Thyroid gland (tissue), 4 donors: ENCODE data around the gene SIGLEC6. TPM values are rescaled to one million over a fixed set of nuclear protein-coding genes. Genes with fewer than 3 reads are reported as not detected.

Experiments used
- DNase-seq, 2 donors: peaks; one replicate each; pipeline ENCODE4 v3.0.0-alpha.2; 2019
- H3K27ac ChIP-seq, 3 donors: fragments of 200-600 bp; sonication (generic); 1 replicate in 2 of 3; 2 replicates in 1 of 3; pipeline ENCODE4 v1.5.1; 2016 to 2019; ENCODE audit warnings: mild to moderate bottlenecking in 1 of 3, moderate library complexity in 1 of 3
- H3K27me3 ChIP-seq: fragments of 200-600 bp; sonication (generic); one replicate; pipeline ENCODE4 v1.5.1; 2019
- H3K36me3 ChIP-seq, 2 donors: fragments of 200-600 bp; sonication (generic); one replicate each; pipeline ENCODE4 v1.5.1; 2016 to 2019
- H3K4me1 ChIP-seq, 2 donors: fragments of 200-600 bp; sonication (generic); one replicate each; pipeline ENCODE4 v1.5.1; 2017 to 2019
- H3K4me3 ChIP-seq, 3 donors: fragments of 200-600 bp; sonication (generic); replicated peaks in 1 of 3; 1 replicate in 2 of 3; 2 replicates in 1 of 3; pipeline ENCODE4 v1.5.1; 2016; ENCODE audit warnings: mild to moderate bottlenecking in 1 of 3
- H3K9me3 ChIP-seq: fragments of 200-600 bp; sonication (generic); one replicate; pipeline ENCODE4 v1.5.1; 2017
- POLR2A ChIP-seq, 2 donors: fragments of 450-650 bp; IDR thresholded peaks; one replicate each; pipeline ENCODE4 v1.6.1; 2017; ENCODE audit warnings: antibody characterized with exemption in 2 of 2, mild to moderate bottlenecking in 2 of 2, moderate library complexity in 1 of 2
- WGBS, 2 donors: methylation state at CpG; one replicate each; pipeline ENCODE4 v1.1.5; 2017; 5-methylcytosine and 5-hydroxymethylcytosine counted together
- intact Hi-C: fragments of 100-400 bp; cut with DNase I; formaldehyde crosslinking; loops from one replicate; pipeline ENCODE4 v1.15.1; 2023
- total RNA-seq, 4 donors: library from RNA; depleted of rRNA; stranded (reverse); fragments of >200 nt; gene quantifications; one replicate each; pipeline ENCODE4 v1.2.3, GENCODE V29; 2016
- TF ChIP-seq, protein P1 (sequence below), 6 experiments: fragments of 200-600 bp in 3 of 6; fragments of 450-650 bp in 3 of 6; sonication (generic) in 3 of 6; IDR thresholded peaks; one replicate each; pipeline ENCODE4 v1.5.1; 2016 to 2019; ENCODE audit warnings: antibody characterized with exemption in 6 of 6, mild to moderate bottlenecking in 2 of 6, inconsistent platforms in 1 of 6, moderate library complexity in 1 of 6

SIGLEC6 gene
- total RNA-seq, 4 donors from 2014 or later = not detected

DNA sequence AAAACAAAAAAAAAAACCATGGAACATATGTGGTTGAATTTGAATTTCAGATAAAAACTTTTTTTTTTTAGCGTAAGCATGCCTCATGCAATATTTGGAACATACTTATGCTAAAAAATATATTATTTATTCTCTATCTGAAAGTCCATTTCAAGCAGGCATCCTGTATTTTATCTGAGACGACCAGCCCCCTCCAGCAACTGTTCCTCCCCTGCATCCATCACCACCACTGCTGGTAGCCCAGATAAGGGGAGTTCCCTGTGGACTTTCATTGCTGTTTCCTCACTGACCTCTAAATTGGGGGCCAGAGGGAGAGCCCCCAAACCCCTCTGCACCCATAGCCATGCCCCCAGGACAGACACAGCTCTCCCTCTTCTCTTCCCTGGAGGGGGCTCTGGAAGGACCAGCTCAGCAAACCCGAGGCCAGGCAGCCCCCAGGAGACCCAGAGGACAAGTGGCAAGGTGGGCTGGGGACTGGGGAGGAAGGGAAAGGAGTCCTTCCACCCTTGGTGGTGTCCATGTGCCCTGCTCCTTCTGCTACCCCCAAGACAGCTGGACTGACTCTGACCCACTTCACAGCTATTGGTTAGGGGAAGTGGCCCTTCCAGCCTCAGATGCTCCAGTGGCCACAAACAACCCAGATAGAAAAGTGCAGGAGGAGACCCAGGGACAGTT lies 23.3 kb downstream of the SIGLEC6 start:
- Histone ChIP-seq H3K4me3 (no peak overlapping the region), H3K4me1 (no peaks in the 10 kb centered on the region), H3K36me3 (no peaks in the 10 kb centered on the region), H3K27me3 (no peaks in the 10 kb centered on the region), H3K9me3 (no peaks in the 10 kb centered on the region), H3K27ac (no peak overlapping the region)
- WGBS, 2 donors = 49 to 66% methylated on average over 2 to 3 of the region's 3 CpGs
- no peak for DNase-seq
- intact Hi-C loops = no loop called here
- TF ChIP-seq POLR2A (IDR thresholded peaks at IDR 0.05) = no peak
- TF ChIP-seq, protein P1, sequence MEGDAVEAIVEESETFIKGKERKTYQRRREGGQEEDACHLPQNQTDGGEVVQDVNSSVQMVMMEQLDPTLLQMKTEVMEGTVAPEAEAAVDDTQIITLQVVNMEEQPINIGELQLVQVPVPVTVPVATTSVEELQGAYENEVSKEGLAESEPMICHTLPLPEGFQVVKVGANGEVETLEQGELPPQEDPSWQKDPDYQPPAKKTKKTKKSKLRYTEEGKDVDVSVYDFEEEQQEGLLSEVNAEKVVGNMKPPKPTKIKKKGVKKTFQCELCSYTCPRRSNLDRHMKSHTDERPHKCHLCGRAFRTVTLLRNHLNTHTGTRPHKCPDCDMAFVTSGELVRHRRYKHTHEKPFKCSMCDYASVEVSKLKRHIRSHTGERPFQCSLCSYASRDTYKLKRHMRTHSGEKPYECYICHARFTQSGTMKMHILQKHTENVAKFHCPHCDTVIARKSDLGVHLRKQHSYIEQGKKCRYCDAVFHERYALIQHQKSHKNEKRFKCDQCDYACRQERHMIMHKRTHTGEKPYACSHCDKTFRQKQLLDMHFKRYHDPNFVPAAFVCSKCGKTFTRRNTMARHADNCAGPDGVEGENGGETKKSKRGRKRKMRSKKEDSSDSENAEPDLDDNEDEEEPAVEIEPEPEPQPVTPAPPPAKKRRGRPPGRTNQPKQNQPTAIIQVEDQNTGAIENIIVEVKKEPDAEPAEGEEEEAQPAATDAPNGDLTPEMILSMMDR (IDR thresholded peaks at IDR 0.05) = no peak

DNA sequence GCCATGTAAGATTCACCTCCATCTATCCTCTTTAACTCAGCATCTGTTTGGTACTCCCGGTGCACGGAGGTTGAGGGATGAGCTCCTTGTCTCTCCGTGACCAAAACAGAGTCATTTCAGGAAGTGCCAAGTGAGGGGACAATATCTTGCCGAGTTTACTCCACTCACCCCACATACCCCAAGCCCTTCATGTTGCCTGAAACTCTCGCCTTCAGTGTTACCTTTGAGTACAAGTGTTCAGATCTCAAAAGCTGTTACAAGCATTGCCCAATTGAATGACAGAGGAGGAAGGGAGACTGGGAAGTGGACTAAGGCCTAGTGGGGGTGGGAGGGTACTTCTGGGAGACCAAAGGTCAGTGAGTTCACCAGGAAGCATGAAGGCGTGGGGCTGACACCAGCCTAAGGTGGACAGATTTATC lies 23.8 kb downstream of the SIGLEC6 start:
- TF ChIP-seq, protein P1 (IDR thresholded peaks at IDR 0.05) = no peak
- no peak for TF ChIP-seq POLR2A (IDR thresholded peaks at IDR 0.05)
- intact Hi-C loops = no loop called here
- Histone ChIP-seq H3K4me3 (no peak overlapping the region), H3K27me3 (no peaks in the 10 kb centered on the region), H3K9me3 (no peaks in the 10 kb centered on the region), H3K4me1 (no peaks in the 10 kb centered on the region), H3K36me3 (no peaks in the 10 kb centered on the region), H3K27ac (no peak overlapping the region)
- WGBS, 2 donors = 57 to 67% methylated on average over 6 of the region's 6 CpGs
- no peak for DNase-seq

DNA sequence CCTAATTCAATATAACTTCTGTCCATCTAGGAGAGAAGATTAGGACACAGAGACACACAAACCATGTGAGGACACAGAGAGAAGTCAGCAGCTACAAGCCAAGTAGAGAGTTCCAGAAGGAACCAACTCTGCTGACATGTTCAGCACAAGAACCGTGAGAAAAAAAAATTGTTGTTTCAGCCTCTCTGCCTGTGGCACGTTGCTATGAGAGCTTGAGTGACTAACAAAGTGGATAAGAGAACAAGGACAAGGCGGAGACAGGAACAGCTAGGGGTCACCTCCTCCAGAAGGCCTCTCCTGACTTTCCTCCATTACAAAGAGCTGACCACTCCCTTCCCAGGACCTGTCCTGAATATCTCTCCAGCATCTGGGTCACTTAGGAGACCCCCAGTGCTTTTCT lies 24.3 kb downstream of the SIGLEC6 start:
- no peak for TF ChIP-seq POLR2A (IDR thresholded peaks at IDR 0.05)
- TF ChIP-seq, protein P1 (IDR thresholded peaks at IDR 0.05) = no peak
- Histone ChIP-seq H3K4me1 (no peaks in the 10 kb centered on the region), H3K27me3 (no peaks in the 10 kb centered on the region), H3K4me3 (no peak overlapping the region), H3K36me3 (no peaks in the 10 kb centered on the region), H3K27ac (no peak overlapping the region), H3K9me3 (no peaks in the 10 kb centered on the region)
- DNase-seq = no peak
- intact Hi-C loops = no loop called here
- 32 to 38% methylated on average over 3 of the region's 3 CpGs for WGBS, 2 donors

DNA sequence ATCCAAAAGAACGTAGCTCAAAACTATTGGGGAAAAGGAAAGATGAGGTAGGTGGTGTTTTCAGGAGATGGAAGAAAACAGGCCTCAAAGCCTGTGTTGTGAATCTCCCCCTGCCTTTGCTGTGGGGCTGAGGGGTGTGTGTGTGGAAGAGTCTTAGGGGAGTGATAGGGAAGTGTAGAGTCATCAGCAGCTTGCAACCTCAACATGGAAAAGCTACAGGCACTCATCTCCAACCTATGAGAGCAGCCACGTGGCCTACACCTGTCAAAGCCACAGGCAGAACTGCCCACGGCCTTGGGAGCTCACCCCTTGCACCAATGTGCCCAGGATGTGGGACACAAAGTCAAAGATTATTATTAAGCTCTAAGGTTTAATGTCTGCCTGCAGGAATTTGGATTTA lies 25.6 kb downstream of the SIGLEC6 start:
- H3K27ac ChIP-seq = no peak overlapping the region
- H3K4me1 ChIP-seq = no peaks in the 10 kb centered on the region
- intact Hi-C loops = no loop called here
- no peak for TF ChIP-seq POLR2A (IDR thresholded peaks at IDR 0.05)
- TF ChIP-seq, protein P1 (IDR thresholded peaks at IDR 0.05) = no peak
- no peaks in the 10 kb centered on the region for H3K27me3 ChIP-seq
- no peak overlapping the region for H3K4me3 ChIP-seq
- no peak for DNase-seq
- H3K36me3 ChIP-seq = no peaks in the 10 kb centered on the region
- 36 to 46% methylated on average over 3 of the region's 3 CpGs for WGBS, 2 donors
- no peaks in the 10 kb centered on the region for H3K9me3 ChIP-seq

DNA sequence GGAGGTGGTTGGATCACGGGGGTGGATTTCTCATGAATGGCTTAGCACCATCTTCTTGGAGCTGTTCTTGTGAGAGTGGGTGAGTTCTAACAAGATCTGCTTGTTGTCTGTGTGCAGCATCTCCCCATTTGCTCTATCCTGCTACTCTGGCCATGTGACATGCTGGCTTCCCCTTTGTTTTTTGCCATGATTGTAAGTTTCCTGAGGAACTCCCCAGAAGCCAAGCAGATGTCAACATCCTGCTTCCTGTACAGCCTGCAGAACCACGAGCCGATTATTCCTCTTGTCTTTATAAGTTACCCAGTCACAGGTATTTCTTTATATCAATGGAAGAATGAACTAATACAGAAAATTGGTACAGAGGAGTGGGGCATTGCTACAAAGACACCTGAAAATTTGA lies 27.6 kb downstream of the SIGLEC6 start:
- Histone ChIP-seq H3K27me3 (no peaks in the 10 kb centered on the region), H3K4me1 (no peaks in the 10 kb centered on the region), H3K9me3 (no peaks in the 10 kb centered on the region), H3K27ac (no peak overlapping the region), H3K36me3 (no peaks in the 10 kb centered on the region), H3K4me3 (no peak overlapping the region)
- TF ChIP-seq, protein P1 (IDR thresholded peaks at IDR 0.05) = no peak
- no peak for TF ChIP-seq POLR2A (IDR thresholded peaks at IDR 0.05)
- 57% methylated on average over 3 of the region's 3 CpGs for WGBS, 2 donors
- intact Hi-C loops = no loop called here
- no peak for DNase-seq
